DND-41 (cell line): ENCODE results near the gene LAX1.

Experiments used
- CTCF ChIP-seq: IDR thresholded peaks from 2 replicates; pipeline ENCODE4 v1.5.1; 2012; ENCODE audit warnings: borderline replicate concordance, low read length, moderate library complexity, mild to moderate bottlenecking; ENCODE audit not compliant: poor library complexity, severe bottlenecking; ENCODE audit errors: extremely low read depth
- EZH2 ChIP-seq: IDR thresholded peaks from 3 replicates; pipeline ENCODE4 v1.6.1; 2012; ENCODE audit warnings: borderline replicate concordance, low read depth, mild to moderate bottlenecking, moderate library complexity, low read length, inconsistent platforms; ENCODE audit not compliant: severe bottlenecking

- TF ChIP-seq CTCF, result no peak
- no peak for TF ChIP-seq EZH2
Measured at GRCh38 chr1:203743091-203743571, 21.9 kb upstream of the LAX1 start.
